Left colon (tissue), 2 donors: Measurements from ENCODE around the gene DPP9. TPM values are rescaled to one million over a fixed set of nuclear protein-coding genes. Genes with fewer than 3 reads are reported as not detected.

Source experiments
- microRNA-seq, 2 donors: library from miRNA; unstranded; fragments of <30 nt; microRNA quantifications; one replicate each; pipeline versions ENCODE4 v1.1.0 to v1.2.0, GENCODE V29; 2020
- total RNA-seq, 2 donors: library from RNA; stranded (reverse); fragmentation: NEBNext Ultra II Directional; extraction: Animal tissue kit (Norgen Biotek cat#: 25700); gene quantifications; one replicate each; pipeline ENCODE4 v1.2.1, GENCODE V29; 2021
- donor health status: DM: no; HTN: no; CAD: no.
- donor health status: DM: yes; HTN: yes; CAD: no.

Gene DPP9
- total RNA-seq, 2 donors from 2014 or later = 59.9 to 72.8 TPM

Small RNAs within 50 kb of the gene (microRNA-seq; reads per million reads assigned to microRNA genes)
- 2.1 to 2.7 reads per million in 2 donors for gene MIR7-3

Other genes starting within 250 kb of the DPP9 start
- gene PLIN4, start 205.4 kb downstream of the DPP9 start, total RNA-seq = 10 to 100 TPM in 1 of 2 donors, under 1 TPM in 1; 0.24 to 12.0 TPM
- gene PLIN5, start 188.6 kb downstream of the DPP9 start, total RNA-seq = 1 to 10 TPM; 1.9 to 2.2 TPM
- gene LRG1, start 183.8 kb downstream of the DPP9 start, total RNA-seq = 10 to 100 TPM; 11.6 to 31.8 TPM
- 1 to 10 TPM; 2.6 to 2.8 TPM for gene SEMA6B, start 164.2 kb downstream of the DPP9 start, total RNA-seq
- 1 to 10 TPM; 9.0 to 9.4 TPM for gene TNFAIP8L1, start 84.3 kb downstream of the DPP9 start, total RNA-seq
- 10 to 100 TPM; 75.5 to 96.0 TPM for gene MYDGF, start 53.5 kb downstream of the DPP9 start, total RNA-seq
- gene FEM1A, start 67.9 kb upstream of the DPP9 start, total RNA-seq = 10 to 100 TPM; 10.9 to 11.2 TPM
- gene TICAM1, start 107.9 kb upstream of the DPP9 start, total RNA-seq = 10 to 100 TPM; 22.4 to 40.5 TPM
- 100 to 1,000 TPM; 121 to 152 TPM for gene PLIN3, start 143.8 kb upstream of the DPP9 start, total RNA-seq
- under 1 TPM; 0.21 to 0.42 TPM for gene ARRDC5, start 179.1 kb upstream of the DPP9 start, total RNA-seq
- gene UHRF1, start 185.7 kb upstream of the DPP9 start, total RNA-seq = 10 to 100 TPM in 1 of 2 donors, 1 to 10 TPM in 1; 4.2 to 10.0 TPM
- 10 to 100 TPM; 43.9 to 46.2 TPM for gene KDM4B, start 245.3 kb upstream of the DPP9 start, total RNA-seq